Upper lobe of left lung (tissue), 6 donors: ENCODE measurements around the gene HS6ST1. TPM values are rescaled to one million over a fixed set of nuclear protein-coding genes. Genes with fewer than 3 reads are reported as not detected.
A peak's percentile ranks its signal among the peaks of the same experiment; 100 is the strongest.

Source experiments
- ATAC-seq, 2 donors: fragments of 200-7000 bp; cut with Tn5 transposase; one replicate each; pipeline ENCODE4 v1.9.1; 2022; ENCODE audit warnings: mild to moderate bottlenecking in 2 of 2, moderate library complexity in 2 of 2; ENCODE audit not compliant: low FRiP score in 2 of 2
- DNase-seq, 2 donors: peaks; one replicate each; pipeline ENCODE4 v3.0.0-alpha.2; 2019 to 2020
- H3K27ac ChIP-seq, 4 donors: fragments of 200-600 bp; sonication (generic); one replicate each; pipeline ENCODE4 v1.5.1; 2016 to 2019
- H3K27me3 ChIP-seq, 4 donors: fragments of 200-600 bp; sonication (generic); one replicate each; pipeline ENCODE4 v1.5.1; 2017 to 2019
- H3K36me3 ChIP-seq, 4 donors: fragments of 200-600 bp; sonication (generic); one replicate each; pipeline ENCODE4 v1.5.1; 2016 to 2019
- H3K4me1 ChIP-seq, 4 donors: fragments of 200-600 bp; sonication (generic); one replicate each; pipeline ENCODE4 v1.5.1; 2018 to 2019
- H3K4me3 ChIP-seq, 4 donors: fragments of 200-600 bp; sonication (generic); one replicate each; pipeline ENCODE4 v1.5.1; 2017 to 2019; ENCODE audit warnings: mild to moderate bottlenecking in 2 of 4, moderate library complexity in 1 of 4
- H3K9me3 ChIP-seq, 4 donors: fragments of 200-600 bp; sonication (generic); one replicate each; pipeline ENCODE4 v1.5.1; 2018 to 2019
- EP300 ChIP-seq, 4 donors: sonication (generic); formaldehyde crosslinking; IDR thresholded peaks; one replicate each; pipeline ENCODE4 v1.5.1; 2017; ENCODE audit warnings: antibody characterized with exemption in 4 of 4, control low read depth in 2 of 4
- POLR2A ChIP-seq, 4 donors: fragments of 450-650 bp; IDR thresholded peaks; one replicate each; pipeline ENCODE4 v1.5.1; 2016 to 2017; ENCODE audit warnings: antibody characterized with exemption in 4 of 4, mild to moderate bottlenecking in 2 of 4
- POLR2AphosphoS5 ChIP-seq, 2 donors: sonication (generic); formaldehyde crosslinking; IDR thresholded peaks; one replicate each; pipeline ENCODE4 v1.5.1; 2017; ENCODE audit warnings: antibody characterized with exemption in 2 of 2
- WGBS, 2 donors: methylation state at CpG; one replicate each; pipeline ENCODE4 v1.1.5; 2017 to 2018; 5-methylcytosine and 5-hydroxymethylcytosine counted together
- total RNA-seq, 6 donors: library from RNA; depleted of rRNA in 4 of 6; stranded (reverse); fragments of >200 nt in 4 of 6; gene quantifications; one replicate each; pipeline versions ENCODE4 v1.1.0 to v1.2.1, GENCODE V29; 2016 to 2021
- TF ChIP-seq, protein P1 (sequence below), 6 experiments: fragments of 450-650 bp in 4 of 6; fragments of 200-600 bp in 2 of 6; sonication (generic) in 2 of 6; IDR thresholded peaks; one replicate each; pipeline ENCODE4 v1.5.1; 2016 to 2019; ENCODE audit warnings: antibody characterized with exemption in 6 of 6
- donor health status: DM: no; HTN: no; CAD: no; lungs with moderate emphysema.
- donor health status: DM: no; HTN: yes; CAD: no; lungs with severe emphysema.

The HS6ST1 gene
- total RNA-seq, 6 donors from 2014 or later = 24.0 to 96.8 (median 37.0) TPM

DNA sequence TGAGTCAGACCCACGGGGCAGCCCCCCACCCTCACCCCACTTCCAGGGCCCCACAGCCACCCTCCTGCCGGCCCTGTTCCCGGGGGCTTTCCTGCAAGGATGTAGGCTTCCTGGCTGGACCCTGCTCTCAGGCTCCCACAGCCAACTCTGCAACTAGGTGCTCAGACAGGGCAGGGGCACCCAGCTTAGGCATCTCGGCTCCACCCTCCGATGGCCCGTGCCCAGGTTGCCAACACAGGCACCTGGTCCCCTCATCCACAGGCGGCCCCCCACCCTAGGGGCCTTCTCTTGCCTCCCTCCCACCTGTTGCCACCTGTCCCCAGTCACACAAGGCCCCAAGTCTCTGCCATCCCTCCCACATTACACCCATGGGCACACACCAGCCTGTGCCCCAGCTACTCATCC, 34.6 kb downstream of the HS6ST1 start:
- 83 to 88% methylated on average over 6 to 7 of the region's 7 CpGs for WGBS, 2 donors
- peaks cover 0 to 12% (median 0%) of the 10 kb centered on the region in 4 donors for H3K36me3 ChIP-seq
- no peak for DNase-seq
- H3K4me3 ChIP-seq = no peak overlapping the region
- no peaks in the 10 kb centered on the region for H3K9me3 ChIP-seq
- H3K27ac ChIP-seq = no peak overlapping the region
- no peak for ATAC-seq
- peaks cover 12 to 37% (median 30%) of the 10 kb centered on the region in 4 donors for H3K4me1 ChIP-seq
- TF ChIP-seq EP300 (IDR thresholded peaks at IDR 0.05) = no peak
- TF ChIP-seq POLR2A (IDR thresholded peaks at IDR 0.05) = no peak
- TF ChIP-seq, protein P1, sequence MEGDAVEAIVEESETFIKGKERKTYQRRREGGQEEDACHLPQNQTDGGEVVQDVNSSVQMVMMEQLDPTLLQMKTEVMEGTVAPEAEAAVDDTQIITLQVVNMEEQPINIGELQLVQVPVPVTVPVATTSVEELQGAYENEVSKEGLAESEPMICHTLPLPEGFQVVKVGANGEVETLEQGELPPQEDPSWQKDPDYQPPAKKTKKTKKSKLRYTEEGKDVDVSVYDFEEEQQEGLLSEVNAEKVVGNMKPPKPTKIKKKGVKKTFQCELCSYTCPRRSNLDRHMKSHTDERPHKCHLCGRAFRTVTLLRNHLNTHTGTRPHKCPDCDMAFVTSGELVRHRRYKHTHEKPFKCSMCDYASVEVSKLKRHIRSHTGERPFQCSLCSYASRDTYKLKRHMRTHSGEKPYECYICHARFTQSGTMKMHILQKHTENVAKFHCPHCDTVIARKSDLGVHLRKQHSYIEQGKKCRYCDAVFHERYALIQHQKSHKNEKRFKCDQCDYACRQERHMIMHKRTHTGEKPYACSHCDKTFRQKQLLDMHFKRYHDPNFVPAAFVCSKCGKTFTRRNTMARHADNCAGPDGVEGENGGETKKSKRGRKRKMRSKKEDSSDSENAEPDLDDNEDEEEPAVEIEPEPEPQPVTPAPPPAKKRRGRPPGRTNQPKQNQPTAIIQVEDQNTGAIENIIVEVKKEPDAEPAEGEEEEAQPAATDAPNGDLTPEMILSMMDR (IDR thresholded peaks at IDR 0.05) = no peak
- TF ChIP-seq POLR2AphosphoS5 (IDR thresholded peaks at IDR 0.05) = no peak
- no peaks in the 10 kb centered on the region for H3K27me3 ChIP-seq

DNA sequence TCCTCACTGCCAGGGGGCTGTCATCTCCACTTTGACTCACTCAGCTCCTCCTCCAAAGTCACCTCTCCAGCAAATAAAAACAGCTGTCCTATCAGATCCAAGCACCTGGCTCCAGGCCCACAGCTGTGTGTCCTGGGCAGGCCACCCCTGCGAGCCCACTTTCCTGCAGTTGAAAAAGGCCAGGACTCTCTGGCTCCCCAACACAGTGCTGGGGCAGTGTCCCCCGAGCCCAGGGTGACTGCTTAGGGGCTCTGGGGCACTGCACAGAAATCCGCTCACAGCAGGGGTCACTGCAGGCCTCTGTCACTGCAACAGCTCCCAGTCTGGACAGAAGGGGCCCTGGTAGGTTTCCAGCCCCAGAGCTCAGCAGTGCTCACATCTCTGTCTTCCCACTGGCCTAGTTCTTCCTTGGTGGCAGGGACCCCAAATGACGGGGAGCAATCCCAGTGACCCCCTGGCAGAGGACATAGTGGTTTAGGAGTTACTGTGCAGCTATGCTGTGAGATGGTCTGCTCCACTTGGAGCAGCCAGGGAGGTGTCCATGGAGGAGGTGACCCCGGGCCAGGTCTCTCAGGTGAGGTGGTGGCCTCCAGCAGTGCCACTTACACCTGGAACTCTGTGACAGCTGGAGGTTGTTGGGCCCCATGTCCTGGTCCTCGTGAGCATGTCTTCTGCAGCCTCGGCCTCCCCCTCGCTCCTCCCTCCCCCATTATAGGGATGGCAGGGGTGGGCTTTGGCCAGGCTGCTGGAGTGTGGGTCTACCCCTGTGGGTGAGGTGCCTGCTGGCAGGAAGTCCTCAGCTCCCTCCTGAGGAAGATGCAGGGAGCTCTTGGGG, 35.5 kb downstream of the HS6ST1 start:
- Histone ChIP-seq H3K27ac (no peak overlapping the region), H3K9me3 (no peaks in the 10 kb centered on the region), H3K27me3 (no peaks in the 10 kb centered on the region), H3K4me1 (peaks cover 12 to 39% (median 30%) of the 10 kb centered on the region in 4 donors), H3K36me3 (peaks cover 0 to 12% (median 0%) of the 10 kb centered on the region in 4 donors), H3K4me3 (no peak overlapping the region)
- WGBS, 2 donors = 86 to 94% methylated on average over 3 to 7 of the region's 8 CpGs
- no peak for ATAC-seq
- TF ChIP-seq EP300 (IDR thresholded peaks at IDR 0.05) (no peak), POLR2AphosphoS5 (IDR thresholded peaks at IDR 0.05) (no peak), POLR2A (IDR thresholded peaks at IDR 0.05) (no peak)
- TF ChIP-seq, protein P1 (IDR thresholded peaks at IDR 0.05) = no peak
- no peak for DNase-seq

DNA sequence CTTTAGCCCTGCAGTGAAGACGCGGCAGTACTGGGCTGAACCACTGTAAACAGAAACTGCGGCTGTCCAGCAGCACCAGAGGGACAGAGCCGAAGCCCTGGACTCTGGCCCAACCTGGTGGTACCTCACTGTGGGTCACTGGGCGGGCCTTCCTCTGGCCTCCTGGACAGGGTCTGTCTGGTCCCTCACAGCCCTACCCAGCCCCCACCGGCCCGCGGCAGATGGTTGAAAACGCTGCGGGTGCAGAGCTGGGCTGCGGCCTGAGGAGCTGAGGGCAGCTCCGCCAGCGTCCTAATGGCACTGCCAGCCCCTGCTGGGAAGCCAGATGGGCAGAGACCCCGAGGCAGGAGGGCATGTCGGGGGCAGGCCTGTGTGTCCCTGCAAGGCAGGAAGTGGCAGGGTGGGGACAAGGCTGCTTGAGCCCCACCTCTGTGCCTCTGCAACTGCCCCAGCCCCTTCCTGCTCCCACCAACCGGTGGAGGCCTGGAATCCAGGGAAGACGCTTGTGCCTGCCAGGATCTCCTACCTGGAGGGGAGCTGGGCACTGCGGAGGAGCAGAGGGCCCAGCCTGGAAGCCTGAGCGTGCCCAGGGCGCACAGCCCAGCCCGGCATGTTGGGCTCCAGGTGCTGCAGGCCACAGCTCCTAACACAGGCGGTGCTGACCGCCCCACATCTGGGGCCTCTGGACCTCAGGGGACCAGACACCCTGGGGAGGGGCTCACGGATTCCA, 36.3 kb downstream of the HS6ST1 start:
- 83 to 100% methylated on average over 3 to 23 of the region's 24 CpGs for WGBS, 2 donors
- ATAC-seq (no peak), DNase-seq (peak in 1 of 2 donors; percentile 82)
- peaks cover 0 to 5% (median 0%) of the 10 kb centered on the region in 4 donors for H3K36me3 ChIP-seq
- no peak for TF ChIP-seq POLR2A (IDR thresholded peaks at IDR 0.05)
- TF ChIP-seq POLR2AphosphoS5 (IDR thresholded peaks at IDR 0.05) = no peak
- no peak for TF ChIP-seq EP300 (IDR thresholded peaks at IDR 0.05)
- TF ChIP-seq, protein P1 (IDR thresholded peaks at IDR 0.05) = no peak
- H3K27me3 ChIP-seq = no peaks in the 10 kb centered on the region
- no peaks in the 10 kb centered on the region for H3K9me3 ChIP-seq
- no peak overlapping the region for H3K27ac ChIP-seq
- no peak overlapping the region for H3K4me3 ChIP-seq
- H3K4me1 ChIP-seq = peaks cover 12 to 44% (median 30%) of the 10 kb centered on the region in 4 donors

DNA sequence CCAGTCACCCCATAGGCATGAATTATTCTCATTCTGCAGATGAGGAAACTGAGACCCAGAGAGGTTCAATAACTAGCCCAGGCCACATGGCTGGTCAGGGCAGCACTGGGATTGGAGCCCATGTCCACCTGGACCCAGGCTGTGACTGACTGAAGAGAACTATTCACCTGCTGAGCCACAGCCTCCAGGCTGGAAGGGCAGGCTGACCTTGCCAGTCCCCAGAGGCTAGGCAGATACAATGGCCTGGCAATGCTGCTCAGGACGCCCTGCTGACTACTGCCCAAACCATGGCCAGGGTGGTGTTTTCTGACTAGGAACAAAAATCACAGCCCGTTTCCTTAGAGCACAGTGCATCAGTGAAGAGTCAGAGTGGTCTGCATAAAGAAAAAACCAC, 36.8 kb downstream of the HS6ST1 start:
- 83 to 93% methylated on average over 2 of the region's 2 CpGs for WGBS, 2 donors

More for the DNA sequence above, 36.8 kb downstream of the HS6ST1 start:
- H3K36me3 ChIP-seq = peaks cover 0 to 5% (median 0%) of the 10 kb centered on the region in 4 donors
- H3K4me1 ChIP-seq = peaks cover 12 to 44% (median 30%) of the 10 kb centered on the region in 4 donors
- no peak overlapping the region for H3K27ac ChIP-seq
- no peaks in the 10 kb centered on the region for H3K9me3 ChIP-seq
- DNase-seq (no peak), ATAC-seq (no peak)
- TF ChIP-seq, protein P1 (IDR thresholded peaks at IDR 0.05) = no peak
- TF ChIP-seq EP300 (IDR thresholded peaks at IDR 0.05) (no peak), POLR2AphosphoS5 (IDR thresholded peaks at IDR 0.05) (no peak), POLR2A (IDR thresholded peaks at IDR 0.05) (no peak)
- no peaks in the 10 kb centered on the region for H3K27me3 ChIP-seq
- no peak overlapping the region for H3K4me3 ChIP-seq
